Measurements from ENCODE around the gene SLC25A38. TPM values are rescaled to one million over a fixed set of nuclear protein-coding genes. Genes with fewer than 3 reads are reported as not detected.
"Not testable (repeated sequence)": the region's sequence is repeated elsewhere in the genome, so short reads cannot be mapped to it uniquely, and the experiment has no call there.

SLC25A38 gene
- total and polyA plus RNA-seq, 9 of the 15 experiments (the other 6 are each of a cell fraction or from before 2014, with no cell fraction given): 13.5 to 51.1 (median 30.6) TPM

- H3K4me3 ChIP-seq; H3K9ac ChIP-seq (ENCODE audit: insufficient read depth in 1 of 2, low read depth in 2 of 2, low read length in 2 of 2); H3K4me1 ChIP-seq (replicated peaks in 1 of 2; ENCODE audit: control insufficient read depth in 2 of 2, insufficient read depth in 2 of 2, low read length in 2 of 2); H3K27ac ChIP-seq (ENCODE audit: extremely low read depth, low read depth, low read length); FAIRE-seq; CTCF ChIA-PET (ENCODE audit: low intra/inter-chr PET ratio); ATAC-seq; H3K9me3 ChIP-seq (replicated peaks; ENCODE audit: control insufficient read depth, insufficient read depth, low read depth, low read length); H3K79me2 ChIP-seq (ENCODE audit: control insufficient read depth, insufficient read depth, low read length); DNase-seq (ENCODE audit: extremely low read depth in 1 of 4, low spot score in 3 of 4); H3K9me1 ChIP-seq (ENCODE audit: control insufficient read depth, insufficient read depth, low read length); H3K27me3 ChIP-seq (ENCODE audit: control insufficient read depth in 2 of 2, insufficient read depth in 2 of 2, low read length in 2 of 2); intact Hi-C loops (cut with micrococcal nuclease); H3K36me3 ChIP-seq (ENCODE audit: control insufficient read depth, insufficient read depth, low read length); POLR2A ChIA-PET; BruUV-seq (replicated peaks); H3K4me2 ChIP-seq (ENCODE audit: insufficient read depth, low read length): not testable (repeated sequence)
- H2AFZ ChIP-seq (ENCODE audit: low read depth, low read length): 0 out of 2 replicates have a peak overlapping the region, but pooled peaks have one; percentile 10
- in situ Hi-C loops (cut with MboI): loop anchor here (25.0 kb wide), 1 partner anchor 1044 kb away; the partner anchor contains the start of gene RPL14
- TF ChIP-seq MNT (conservative IDR thresholded peaks at IDR 0.05): 0 out of 4 replicates have a peak, but pooled peaks of 1 of the 2 experiments have one; percentile 18
- H4K20me1 ChIP-seq (replicated peaks; ENCODE audit: control insufficient read depth, insufficient read depth, low read length): peaks cover 18% of the 10 kb centered on the region
- 22% methylated on average over 12 of the region's 14 CpGs for WGBS (ENCODE audit: insufficient coverage, low coverage, missing lambda C conversion rate)
Measured at GRCh38 chr3:39418556-39419225, 35.5 kb downstream of the SLC25A38 start.

Data from K562 (cell line).